CD4-positive, CD25-positive, alpha-beta regulatory T cell (primary cell): Measurements from ENCODE around the gene PCLAF. TPM values are rescaled to one million over a fixed set of nuclear protein-coding genes. Genes with fewer than 3 reads are reported as not detected.
"Not testable (repeated sequence)": the region's sequence is repeated elsewhere in the genome, so short reads cannot be mapped to it uniquely, and the experiment has no call there.

Experiments
- ATAC-seq, 2 donors: fragments of 150-1000 bp; cut with Tn5 transposase; one replicate each; pipeline ENCODE4 v1.10.0; 2021; ENCODE audit warnings: low read depth in 2 of 2, moderate number of reproducible peaks in 2 of 2, moderate library complexity in 1 of 2
- DNase-seq, 3 donors: peaks; one replicate each; pipeline versions ENCODE4 v3.0.0 to v3.0.0-alpha.2; 2012 to 2022; ENCODE audit warnings: mixed read lengths in 1 of 3
- H3K27ac ChIP-seq: one replicate; pipeline ENCODE4 v1.7.0; 2013; ENCODE audit warnings: mild to moderate bottlenecking, low read length; ENCODE audit not compliant: insufficient read depth, poor library complexity, severe bottlenecking
- H3K27me3 ChIP-seq: one replicate; pipeline ENCODE4 v1.7.0; 2013; ENCODE audit warnings: low read length; ENCODE audit not compliant: control insufficient read depth, insufficient read depth
- H3K36me3 ChIP-seq: one replicate; pipeline ENCODE4 v1.7.0; 2013; ENCODE audit warnings: mild to moderate bottlenecking, low read length, moderate library complexity; ENCODE audit not compliant: control insufficient read depth, insufficient read depth
- H3K4me1 ChIP-seq: 2 replicates; pipeline ENCODE4 v1.7.0; 2013; ENCODE audit warnings: mild to moderate bottlenecking, low read length; ENCODE audit not compliant: insufficient read depth, control insufficient read depth, poor library complexity, severe bottlenecking
- H3K4me3 ChIP-seq: one replicate; pipeline ENCODE4 v1.7.0; 2013; ENCODE audit warnings: low read depth, mild to moderate bottlenecking, low read length, moderate library complexity
- H3K9me3 ChIP-seq, 2 experiments: 1 replicate in 1 of 2; 2 replicates in 1 of 2; pipeline ENCODE4 v1.7.0; 2013; ENCODE audit warnings: low read length in 2 of 2, mild to moderate bottlenecking in 1 of 2, moderate library complexity in 1 of 2; ENCODE audit not compliant: control insufficient read depth in 2 of 2
- H3K27ac Mint-ChIP-seq, 3 donors: one replicate each; pipeline ENCODE4 v1.8.0; 2020 to 2022; ENCODE audit warnings: mild to moderate bottlenecking in 3 of 3, mixed read lengths in 3 of 3, moderate library complexity in 2 of 3
- H3K27me3 Mint-ChIP-seq: one replicate; pipeline ENCODE4 v1.8.0; 2022; ENCODE audit warnings: mild to moderate bottlenecking, mixed read lengths
- H3K36me3 Mint-ChIP-seq: one replicate; pipeline ENCODE4 v1.8.0; 2020; ENCODE audit warnings: mixed read lengths
- H3K4me1 Mint-ChIP-seq, 4 donors: one replicate each; pipeline ENCODE4 v1.8.0; 2020 to 2022; ENCODE audit warnings: mixed read lengths in 4 of 4, mild to moderate bottlenecking in 1 of 4
- H3K4me3 Mint-ChIP-seq, 4 donors: one replicate each; pipeline ENCODE4 v1.8.0; 2020 to 2022; ENCODE audit warnings: mild to moderate bottlenecking in 4 of 4, mixed read lengths in 4 of 4, moderate library complexity in 3 of 4
- H3K9me3 Mint-ChIP-seq, 7 donors: one replicate each; pipeline ENCODE4 v1.8.0; 2020 to 2022; ENCODE audit warnings: mixed read lengths in 7 of 7, mild to moderate bottlenecking in 3 of 7, moderate library complexity in 2 of 7
- polyA plus RNA-seq, 4 donors: library from polyadenylated mRNA; unstranded; fragments of 300-500 nt; fragmentation: Illumina TruSeq; gene quantifications; one replicate each; pipeline ENCODE4 v1.2.3, GENCODE V29; 2021
- total RNA-seq: library from RNA; stranded (reverse); gene quantifications from one replicate; pipeline ENCODE4 v1.2.3, GENCODE V29; 2022

The PCLAF gene
- total and polyA plus RNA-seq, 5 donors from 2014 or later: 1.0 to 27.0 (median 9.2) TPM

GRCh38 chr15:64383760-64384159 is 2.5 kb upstream of the PCLAF start:
- peak overlapping the region in 2 of 4 donors; percentile 37 to 73 for H3K4me3 Mint-ChIP-seq
- no peaks in the 10 kb centered on the region for H3K9me3 ChIP-seq
- H3K27ac Mint-ChIP-seq: no peak overlapping the region
- H3K9me3 Mint-ChIP-seq: peaks cover 0 to 2% (median 0%) of the 10 kb centered on the region in 7 donors
- H3K27me3 Mint-ChIP-seq: no peaks in the 10 kb centered on the region
- peaks cover under 1% of the 10 kb centered on the region for H3K36me3 Mint-ChIP-seq
- H3K27me3 ChIP-seq: no peaks in the 10 kb centered on the region
- H3K27ac ChIP-seq: no peak overlapping the region
- peaks cover 33% of the 10 kb centered on the region for H3K4me1 ChIP-seq
- H3K4me1 Mint-ChIP-seq: peaks cover 17 to 37% (median 27%) of the 10 kb centered on the region in 4 donors
- no peak overlapping the region for H3K4me3 ChIP-seq
- no peak for ATAC-seq
- DNase-seq: no peak
- H3K36me3 ChIP-seq: no peaks in the 10 kb centered on the region

- H3K4me1 ChIP-seq: peaks cover 20% of the 10 kb centered on the region
- Mint-ChIP-seq H3K4me3 (peak overlapping the region; percentile 91 to 97 (median 94)), H3K27ac (peak overlapping the region; percentile 42 to 79 (median 56)), H3K4me1 (peaks cover 11 to 24% (median 17%) of the 10 kb centered on the region in 4 donors)
- H3K27me3 ChIP-seq, H3K9me3 Mint-ChIP-seq, H3K36me3 Mint-ChIP-seq, H3K27me3 Mint-ChIP-seq, ATAC-seq, DNase-seq, H3K9me3 ChIP-seq, H3K36me3 ChIP-seq: not testable (repeated sequence)
- H3K27ac ChIP-seq: peak overlapping the region; percentile 3
- H3K4me3 ChIP-seq: peak overlapping the region; percentile 95
These were observed 941 bp downstream of the PCLAF start for GRCh38 chr15:64380130-64380870.

GRCh38 chr15:64379216-64379960 is 1.9 kb downstream of the PCLAF start:
- Histone ChIP-seq H3K9me3 (no peaks in the 10 kb centered on the region), H3K4me3 (no peak overlapping the region), H3K4me1 (peaks cover 20% of the 10 kb centered on the region), H3K27me3 (no peaks in the 10 kb centered on the region), H3K36me3 (no peaks in the 10 kb centered on the region), H3K27ac (no peak overlapping the region)
- no peaks in the 10 kb centered on the region for H3K36me3 Mint-ChIP-seq
- no peak for ATAC-seq
- no peak for DNase-seq
- H3K9me3 Mint-ChIP-seq: no peaks in the 10 kb centered on the region
- H3K27ac Mint-ChIP-seq: peak overlapping the region in 1 of 3 donors; percentile 52
- no peaks in the 10 kb centered on the region for H3K27me3 Mint-ChIP-seq
- H3K4me1 Mint-ChIP-seq: peaks cover 11 to 24% (median 17%) of the 10 kb centered on the region in 4 donors
- peak overlapping the region; percentile 91 to 97 (median 94) for H3K4me3 Mint-ChIP-seq

- DNase-seq (peak in 1 of 3 donors; percentile 14), ATAC-seq (no peak)
- Mint-ChIP-seq H3K4me3 (peak overlapping the region in 2 of 4 donors; percentile 35 to 69), H3K36me3 (no peaks in the 10 kb centered on the region), H3K9me3 (no peaks in the 10 kb centered on the region), H3K27me3 (no peaks in the 10 kb centered on the region), H3K4me1 (peaks cover 0 to 11% (median 2%) of the 10 kb centered on the region in 4 donors), H3K27ac (peak overlapping the region in 2 of 3 donors; percentile 10 to 30)
- H3K9me3 ChIP-seq: no peaks in the 10 kb centered on the region
- no peaks in the 10 kb centered on the region for H3K36me3 ChIP-seq
- no peaks in the 10 kb centered on the region for H3K4me1 ChIP-seq
- H3K27me3 ChIP-seq: no peaks in the 10 kb centered on the region
- H3K4me3 ChIP-seq: peak overlapping the region; percentile 23
- H3K27ac ChIP-seq: no peak overlapping the region
These were observed 7.9 kb downstream of the PCLAF start for GRCh38 chr15:64373360-64373759.

GRCh38 chr15:64371383-64371782 is 9.9 kb downstream of the PCLAF start:
- H3K36me3 ChIP-seq, H3K4me3 Mint-ChIP-seq, H3K9me3 ChIP-seq, ATAC-seq, H3K27ac ChIP-seq, H3K27me3 ChIP-seq, H3K9me3 Mint-ChIP-seq, H3K27ac Mint-ChIP-seq, H3K4me3 ChIP-seq, DNase-seq, H3K36me3 Mint-ChIP-seq, H3K4me1 ChIP-seq, H3K27me3 Mint-ChIP-seq: not testable (repeated sequence)
- peaks cover 0 to 11% (median 2%) of the 10 kb centered on the region in 4 donors for H3K4me1 Mint-ChIP-seq

- no peaks in the 10 kb centered on the region for H3K36me3 Mint-ChIP-seq
- no peak overlapping the region for H3K4me3 ChIP-seq
- no peaks in the 10 kb centered on the region for H3K27me3 ChIP-seq
- no peaks in the 10 kb centered on the region for H3K27me3 Mint-ChIP-seq
- H3K4me1 Mint-ChIP-seq: peaks cover 0 to 11% (median 2%) of the 10 kb centered on the region in 4 donors
- H3K27ac Mint-ChIP-seq: no peak overlapping the region
- no peak overlapping the region for H3K4me3 Mint-ChIP-seq
- no peaks in the 10 kb centered on the region for H3K4me1 ChIP-seq
- H3K27ac ChIP-seq: no peak overlapping the region
- no peaks in the 10 kb centered on the region for H3K9me3 ChIP-seq
- H3K9me3 Mint-ChIP-seq: no peaks in the 10 kb centered on the region
- ATAC-seq (no peak), DNase-seq (no peak)
- no peaks in the 10 kb centered on the region for H3K36me3 ChIP-seq
These were observed 12.1 kb downstream of the PCLAF start for GRCh38 chr15:64369078-64369607.

GRCh38 chr15:64361259-64361658 is 20.0 kb downstream of the PCLAF start:
- no peaks in the 10 kb centered on the region for H3K36me3 Mint-ChIP-seq
- peaks cover 0 to under 1% (median 0%) of the 10 kb centered on the region in 7 donors for H3K9me3 Mint-ChIP-seq
- Histone ChIP-seq H3K4me3 (no peak overlapping the region), H3K27me3 (no peaks in the 10 kb centered on the region), H3K27ac (no peak overlapping the region), H3K9me3 (no peaks in the 10 kb centered on the region), H3K4me1 (peaks cover 3% of the 10 kb centered on the region), H3K36me3 (no peaks in the 10 kb centered on the region)
- DNase-seq: no peak
- no peak for ATAC-seq
- H3K27ac Mint-ChIP-seq: no peak overlapping the region
- no peak overlapping the region for H3K4me3 Mint-ChIP-seq
- H3K27me3 Mint-ChIP-seq: no peaks in the 10 kb centered on the region
- peaks cover 0 to 11% (median 4%) of the 10 kb centered on the region in 4 donors for H3K4me1 Mint-ChIP-seq
